K562 (cell line): ENCODE data around the gene AQP9. TPM values are rescaled to one million over a fixed set of nuclear protein-coding genes. Genes with fewer than 3 reads are reported as not detected.

ENCODE experiments used
- ARID4B ChIP-seq: sonication (generic); formaldehyde crosslinking; IDR thresholded peaks from 2 replicates; pipeline ENCODE4 v1.8.0; 2022; ENCODE audit warnings: mild to moderate bottlenecking, missing genetic modification reagents
- DDX20 ChIP-seq: fragments of 450-650 bp; IDR thresholded peaks from 2 replicates; pipeline ENCODE4 v1.6.1; 2016; ENCODE audit warnings: missing genetic modification characterization, low read depth, mild to moderate bottlenecking, missing compliant biosample characterization, moderate library complexity
- GTF3C2 ChIP-seq: IDR thresholded peaks from 3 replicates; pipeline ENCODE4 v1.6.1; 2011; ENCODE audit warnings: borderline replicate concordance, mild to moderate bottlenecking, moderate library complexity; ENCODE audit not compliant: insufficient read length; ENCODE audit errors: extremely low read depth
- MTF1 ChIP-seq: fragments of 250-450 bp; sonication (Bioruptor Pico); IDR thresholded peaks from 2 replicates; pipeline ENCODE4 v1.9.0; 2021; ENCODE audit warnings: moderate library complexity, mild to moderate bottlenecking, inconsistent platforms, borderline replicate concordance
- POLR2B ChIP-seq: fragments of 450-650 bp; IDR thresholded peaks from 2 replicates; pipeline ENCODE4 v1.6.1; 2018; ENCODE audit warnings: low read depth; ENCODE audit not compliant: partially characterized antibody
- SIRT6 ChIP-seq: IDR thresholded peaks from one replicate; pipeline ENCODE4 v1.6.1; 2012; ENCODE audit warnings: low read depth, mild to moderate bottlenecking, control low read depth, inconsistent platforms, low read length, moderate library complexity
- SMARCE1 ChIP-seq: fragments of 450-650 bp; IDR thresholded peaks from 2 replicates; pipeline ENCODE4 v1.7.1; 2016; ENCODE audit warnings: mild to moderate bottlenecking
- TSHZ1 ChIP-seq: fragments of 250-450 bp; sonication (Bioruptor Pico); IDR thresholded peaks from 2 replicates; pipeline ENCODE4 v1.4.0; 2020; ENCODE audit warnings: mild to moderate bottlenecking, moderate library complexity
- ZBTB26 ChIP-seq: fragments of 450-650 bp; formaldehyde crosslinking; IDR thresholded peaks from 2 replicates; pipeline ENCODE4 v1.4.0; 2022; ENCODE audit warnings: missing genetic modification characterization
- ZKSCAN1 ChIP-seq: fragments of 150-350 bp; IDR thresholded peaks from 2 replicates; pipeline ENCODE4 v1.6.1; 2016; ENCODE audit warnings: low read depth, low read length
- polyA plus RNA-seq, 8 experiments: library from polyadenylated mRNA; depleted of rRNA in 4 of 8; stranded (reverse) in 5 of 8; unstranded in 3 of 8; fragments of >200 nt; fragmentation: Nextera tagmentation in 2 of 8; fragmentation: Illumina TruSeq in 1 of 8; extraction: Ambion mirVana in 2 of 8; extraction: Trizol in 1 of 8; gene quantifications; 2 replicates each; pipeline versions ENCODE4 v1.2.1 to v1.2.3, GENCODE V29; 2011 to 2014; ENCODE audit warnings: inconsistent platforms in 1 of 8, missing spikeins in 1 of 8
- total RNA-seq, 7 experiments: library from RNA; depleted of rRNA in 6 of 7; stranded (reverse); fragments of >200 nt in 6 of 7; fragmentation: Illumina TruSeq in 2 of 7; extraction: Trizol in 2 of 7; gene quantifications; 2 replicates each; pipeline versions ENCODE4 v1.2.1 to v1.2.3, GENCODE V29; 2011 to 2021; ENCODE audit warnings: low replicate concordance in 1 of 7

AQP9 gene
- total and polyA plus RNA-seq, 9 of the 15 experiments (the other 6 are each of a cell fraction or from before 2014, with no cell fraction given): 0.04 to 0.33 (median 0.07) TPM; not detected in 4

- no peak for TF ChIP-seq TSHZ1
- no peak for TF ChIP-seq ZBTB26 (CRISPR knock-in tag)
- TF ChIP-seq SIRT6: no peak
- TF ChIP-seq SMARCE1: peak; percentile 92
- TF ChIP-seq POLR2B: no peak
- no peak for TF ChIP-seq MTF1
- TF ChIP-seq ARID4B (CRISPR knock-in tag): no peak
- TF ChIP-seq ZKSCAN1: no peak
- TF ChIP-seq DDX20 (tag): no peak
- no peak for TF ChIP-seq GTF3C2
These were observed 41.7 kb downstream of the AQP9 start (continued) for GRCh38 chr15:58179741-58180381.
